K562 (cell line): ENCODE results near the gene SF3B3. TPM values are rescaled to one million over a fixed set of nuclear protein-coding genes. Genes with fewer than 3 reads are reported as not detected.

Experiments
- ATAC-seq: fragments of 200-7000 bp; cut with Tn5 transposase; 3 replicates; pipeline ENCODE4 v1.9.1; 2020; ENCODE audit warnings: moderate library complexity
- Bru-seq: library from RNA; stranded (reverse); fragments of 400-500 nt; gene quantifications from one replicate; lab custom pipeline; 2021; lab: Mats Ljungman, UMichigan
- BruChase-seq, 2 experiments: library from RNA; stranded (reverse); fragments of 400-500 nt; gene quantifications; one replicate each; lab custom pipeline; 2021; lab: Mats Ljungman, UMichigan
- BruUV-seq: library from RNA; stranded (reverse); fragments of 400-500 nt; replicated peaks from 2 replicates; lab custom pipeline; 2021; lab: Mats Ljungman, UMichigan
- CTCF ChIA-PET: fragments of 300-600 bp; formaldehyde crosslinking; extraction: SDS; loops from one replicate; lab custom pipeline; 2021; ENCODE audit warnings: low intra/inter-chr PET ratio; lab: Yijun Ruan, JAX
- POLR2A ChIA-PET: fragments of 300-600, 350-650 bp; sonication (Branson Sonifier 250); formaldehyde crosslinking; extraction: SDS; loops from one replicate; lab custom pipeline; 2021; ENCODE audit warnings: antibody characterized with exemption, inconsistent platforms; lab: Yijun Ruan, JAX
- DNase-seq, 4 experiments: peaks; one replicate each; pipeline versions ENCODE4 v3.0.0 to v3.0.0-alpha.2; 2011 to 2018; ENCODE audit warnings: low spot score in 3 of 4, mixed read lengths in 3 of 4; ENCODE audit errors: extremely low read depth in 1 of 4
- FAIRE-seq: peaks from 2 replicates; lab custom pipeline; 2011; peaks lifted over from hg19 to GRCh38; lab: Jason Lieb, UNC
- H2AFZ ChIP-seq: 2 replicates; pipeline ENCODE4 v1.6.0; 2011; ENCODE audit warnings: low read depth, low read length, control low read depth, inconsistent platforms
- H3K27ac ChIP-seq: fragments of 200-600 bp; 3 replicates; pipeline ENCODE4 v1.8.0; 2011; ENCODE audit warnings: low read depth, mild to moderate bottlenecking, control low read depth, inconsistent platforms, low read length, moderate library complexity, mixed read lengths; ENCODE audit errors: extremely low read depth
- H3K27me3 ChIP-seq, 2 experiments: fragments of 300-600 bp in 1 of 2; 2 replicates in 1 of 2; 3 replicates in 1 of 2; pipeline versions ENCODE4 v1.6.0 to v1.8.0; 2011; ENCODE audit warnings: inconsistent platforms in 2 of 2, low read length in 2 of 2, mild to moderate bottlenecking in 1 of 2, mixed read lengths in 1 of 2, moderate library complexity in 1 of 2; ENCODE audit not compliant: control insufficient read depth in 2 of 2, insufficient read depth in 2 of 2
- H3K36me3 ChIP-seq: fragments of 300-600 bp; 3 replicates; pipeline ENCODE4 v1.8.0; 2011; ENCODE audit warnings: mild to moderate bottlenecking, low read length, inconsistent platforms; ENCODE audit not compliant: control insufficient read depth, insufficient read depth
- H3K4me1 ChIP-seq, 2 experiments: fragments of 200-600 bp in 1 of 2; replicated peaks in 1 of 2; 2 replicates in 1 of 2; 3 replicates in 1 of 2; pipeline versions ENCODE4 v1.5.1 to v1.8.0; 2011; ENCODE audit warnings: inconsistent platforms in 2 of 2, low read length in 2 of 2, mild to moderate bottlenecking in 1 of 2, mixed read lengths in 1 of 2, moderate library complexity in 1 of 2; ENCODE audit not compliant: control insufficient read depth in 2 of 2, insufficient read depth in 2 of 2
- H3K4me2 ChIP-seq: 2 replicates; pipeline ENCODE4 v1.6.1; 2011; ENCODE audit warnings: low read length, control low read depth, inconsistent platforms, mixed read lengths; ENCODE audit not compliant: insufficient read depth
- H3K4me3 ChIP-seq: fragments of 200-600 bp; sonication (generic), shearing (Covaris generic); 2 replicates; pipeline ENCODE4 v1.5.1; 2016; ENCODE audit warnings: control low read depth, inconsistent platforms
- H3K79me2 ChIP-seq: fragments of 200-600 bp; 3 replicates; pipeline ENCODE4 v1.8.0; 2011; ENCODE audit warnings: low read length, inconsistent platforms; ENCODE audit not compliant: control insufficient read depth, insufficient read depth
- H3K9ac ChIP-seq, 2 experiments: 2 replicates each; pipeline versions ENCODE4 v1.6.0 to v1.6.1; 2011; ENCODE audit warnings: low read depth in 2 of 2, low read length in 2 of 2, control low read depth in 1 of 2, inconsistent platforms in 1 of 2, mild to moderate bottlenecking in 1 of 2, mixed read lengths in 1 of 2; ENCODE audit not compliant: insufficient read depth in 1 of 2
- H3K9me1 ChIP-seq: one replicate; pipeline ENCODE4 v1.6.0; 2011; ENCODE audit warnings: inconsistent platforms, mild to moderate bottlenecking, low read length, moderate library complexity; ENCODE audit not compliant: control insufficient read depth, insufficient read depth
- H3K9me3 ChIP-seq: replicated peaks from 2 replicates; pipeline ENCODE4 v1.5.1; 2011; ENCODE audit warnings: low read depth, low read length, inconsistent platforms; ENCODE audit not compliant: control insufficient read depth, insufficient read depth
- H4K20me1 ChIP-seq: replicated peaks from 2 replicates; pipeline ENCODE4 v1.6.1; 2011; ENCODE audit warnings: low read length, inconsistent platforms, mixed read lengths; ENCODE audit not compliant: control insufficient read depth, insufficient read depth
- NFATC3 ChIP-seq: fragments of 450-650 bp; IDR thresholded peaks from 2 replicates; pipeline ENCODE4 v1.6.1; 2017; ENCODE audit warnings: mild to moderate bottlenecking
- RB1 ChIP-seq: fragments of 450-650 bp; IDR thresholded peaks from 2 replicates; pipeline ENCODE4 v1.6.1; 2017; ENCODE audit warnings: low read depth, mild to moderate bottlenecking
- STAT5A ChIP-seq: IDR thresholded peaks from 2 replicates; pipeline ENCODE4 v1.6.1; 2012; ENCODE audit warnings: low read length, inconsistent platforms, borderline replicate concordance
- TAF1 ChIP-seq: IDR thresholded peaks from 2 replicates; pipeline ENCODE4 v1.6.1; 2011; ENCODE audit warnings: mild to moderate bottlenecking, low read length, moderate library complexity; ENCODE audit not compliant: insufficient read depth, control insufficient read depth, severe bottlenecking; ENCODE audit errors: extremely low read depth
- TCFL5 ChIP-seq: fragments of 250-450 bp; sonication (Bioruptor Pico); conservative IDR thresholded peaks from 2 replicates; pipeline ENCODE4 v1.6.1; 2021; ENCODE audit warnings: mild to moderate bottlenecking, moderate library complexity, matching md5 sums
- ZBTB8A ChIP-seq: fragments of 450-650 bp; IDR thresholded peaks from 2 replicates; pipeline ENCODE4 v1.6.1; 2018; ENCODE audit warnings: mild to moderate bottlenecking, moderate library complexity; ENCODE audit not compliant: partially characterized antibody
- WGBS: fragments of 100-300 bp; shearing (Covaris generic); methylation state at CpG from one replicate; pipeline ENCODE4 v1.1.6; 2016; ENCODE audit warnings: low coverage, mixed read lengths; ENCODE audit not compliant: insufficient coverage; ENCODE audit errors: missing lambda C conversion rate; 5-methylcytosine and 5-hydroxymethylcytosine counted together
- in situ Hi-C: fragments of 300-500 bp; cut with MboI; formaldehyde crosslinking; loops from 4 replicates; pipeline ENCODE4 v1.15.0; 2018; ENCODE audit warnings: inconsistent platforms, mixed read lengths
- intact Hi-C: fragments of 100-400 bp; cut with micrococcal nuclease; formaldehyde crosslinking; loops from 2 replicates; pipeline ENCODE4 v1.14.2; 2022
- long read RNA-seq, 3 experiments: library from polyadenylated mRNA in 2 of 3; library from RNA in 1 of 3; unstranded in 2 of 3; stranded (forward) in 1 of 3; transcript quantifications; one replicate each; pipeline ENCODE4 v2.0.0, GENCODE V29; 2019 to 2022
- polyA minus RNA-seq, 3 experiments: library from RNA; depleted of rRNA, polyadenylated mRNA; stranded (reverse); fragments of >200 nt; gene quantifications; 2 replicates each; pipeline ENCODE4 v1.2.3, GENCODE V29; 2011
- polyA plus RNA-seq, 8 experiments: library from polyadenylated mRNA; depleted of rRNA in 4 of 8; stranded (reverse) in 5 of 8; unstranded in 3 of 8; fragments of >200 nt; fragmentation: Nextera tagmentation in 2 of 8; fragmentation: Illumina TruSeq in 1 of 8; extraction: Ambion mirVana in 2 of 8; extraction: Trizol in 1 of 8; gene quantifications; 2 replicates each; pipeline versions ENCODE4 v1.2.1 to v1.2.3, GENCODE V29; 2011 to 2014; ENCODE audit warnings: inconsistent platforms in 1 of 8, missing spikeins in 1 of 8
- total RNA-seq, 7 experiments: library from RNA; depleted of rRNA in 6 of 7; stranded (reverse); fragments of >200 nt in 6 of 7; fragmentation: Illumina TruSeq in 2 of 7; extraction: Trizol in 2 of 7; gene quantifications; 2 replicates each; pipeline versions ENCODE4 v1.2.1 to v1.2.3, GENCODE V29; 2011 to 2021; ENCODE audit warnings: low replicate concordance in 1 of 7
- TF ChIP-seq, protein P1 (sequence below): fragments of 450-650 bp; IDR thresholded peaks from 2 replicates; pipeline ENCODE4 v1.6.1; 2017; ENCODE audit warnings: mild to moderate bottlenecking, moderate library complexity
- TF ChIP-seq, protein P2 (sequence below): sonication (generic); formaldehyde crosslinking; IDR thresholded peaks from 2 replicates; pipeline ENCODE4 v1.8.0; 2022; ENCODE audit warnings: mild to moderate bottlenecking, missing genetic modification reagents, borderline replicate concordance

SF3B3 gene
- total RNA-seq (2011; cell fraction: chromatin; rRNA removed; ENCODE audit: low replicate concordance): 616 and 628 TPM in 2 replicates
- 207 and 261 TPM in 2 replicates for total RNA-seq (2011; cell fraction: nucleolus; rRNA removed)
- total RNA-seq (2011; cell fraction: nucleoplasm; rRNA removed): 272 and 275 TPM in 2 replicates
- total RNA-seq (2014; rRNA removed) (98.9 and 208 TPM in 2 replicates), total RNA-seq (2014; rRNA removed; fragmentation: Illumina TruSeq; extraction: Trizol) (221 and 275 TPM in 2 replicates), total RNA-seq (2015; rRNA removed; fragmentation: Illumina TruSeq; extraction: Trizol) (252 and 265 TPM in 2 replicates), total RNA-seq (2021) (513 and 546 TPM in 2 replicates), polyA plus RNA-seq (2011; rRNA removed) (172 and 248 TPM in 2 replicates), polyA plus RNA-seq (2014; fragmentation: Illumina TruSeq; extraction: Trizol) (349 and 430 TPM in 2 replicates), polyA plus RNA-seq (2014; fragmentation: Nextera tagmentation; extraction: Ambion mirVana) (100 to 1,000 TPM; 209 to 414 TPM), polyA plus RNA-seq (2014; rRNA removed) (103 and 105 TPM in 2 replicates), polyA minus RNA-seq (2011; rRNA and poly(A)+ RNA removed) (327 and 380 TPM in 2 replicates), Bru-seq, nascent RNA (percentile 96 among the genes with signal in this experiment), BruChase-seq, experiment 1, labeled RNA remaining after a 2-hour chase (percentile 98 among the genes with signal in this experiment), BruChase-seq, experiment 2, labeled RNA remaining after a 6-hour chase (percentile 97 among the genes with signal in this experiment)
- 249 and 266 TPM in 2 replicates for polyA plus RNA-seq (2011; cell fraction: cytosol; rRNA removed)
- polyA plus RNA-seq (2011; cell fraction: nucleus; rRNA removed): 317 and 410 TPM in 2 replicates
- polyA plus RNA-seq (2012): 179 and 231 TPM in 2 replicates
- polyA minus RNA-seq (2011; cell fraction: cytosol; rRNA and poly(A)+ RNA removed): 234 and 252 TPM in 2 replicates
- 101 and 174 TPM in 2 replicates for polyA minus RNA-seq (2011; cell fraction: nucleus; rRNA and poly(A)+ RNA removed)
- long read RNA-seq, experiment 1, full-length matches to known transcripts: 179 of 749 reads
- long read RNA-seq, experiment 1, partial matches to known transcripts: 494 of 749 reads
- long read RNA-seq, experiment 1, other reads (novel, unspliced or antisense): 76 of 749 reads
- long read RNA-seq, experiment 2, full-length matches to known transcripts: 70 of 232 reads
- long read RNA-seq, experiment 2, partial matches to known transcripts: 92 of 232 reads
- long read RNA-seq, experiment 2, other reads (novel, unspliced or antisense): 70 of 232 reads
- long read RNA-seq, experiment 3, full-length matches to known transcripts: 28 of 51 reads
- long read RNA-seq, experiment 3, partial matches to known transcripts: 21 of 51 reads
- long read RNA-seq, experiment 3, other reads (novel, unspliced or antisense): 2 of 51 reads

DNA sequence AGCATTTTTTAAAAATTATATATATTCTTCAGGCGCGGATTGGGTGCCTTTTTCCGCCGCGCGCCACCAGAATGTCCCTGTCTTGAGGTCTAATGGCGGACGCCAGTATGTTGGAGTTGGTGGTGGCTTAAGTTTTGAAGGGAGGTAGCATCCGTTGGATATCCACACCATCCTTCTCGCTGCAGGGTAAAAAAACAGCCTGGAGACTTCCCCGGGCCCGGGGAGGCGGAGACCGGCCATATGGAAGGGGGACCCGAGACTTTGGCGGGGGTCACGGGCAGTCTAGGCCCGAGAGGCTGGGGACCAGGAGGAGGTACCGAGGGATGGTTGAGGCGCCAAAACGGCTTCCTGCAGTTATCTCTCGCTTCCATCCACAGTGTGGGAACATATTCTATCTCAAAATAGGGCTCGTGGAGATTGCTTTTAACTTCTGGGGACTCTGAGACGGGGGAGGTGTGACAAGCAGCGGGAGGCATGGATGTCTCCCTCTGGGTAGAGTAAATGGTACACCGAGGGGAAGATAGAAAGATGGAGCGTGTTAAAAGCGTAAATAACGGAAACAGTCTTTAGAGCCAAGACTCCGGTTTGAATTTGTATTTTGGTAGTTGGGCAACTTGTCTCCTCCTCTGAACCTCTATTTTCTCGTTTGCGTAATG lies at the start of gene SF3B3:
Gene SF3B3 (plus strand): TSS at position 74 of the 656 bp plus-strand sequence. CDS start 2,841 bp downstream, outside the sequence.
- Histone ChIP-seq H3K9me3 (no peaks in the 10 kb centered on the region), H3K4me1 (peaks cover 2 to 18% of the 10 kb centered on the region in 2 experiments; a peak in 4 of 5 replicates), H3K4me2 (peak within 1 kb of the TSS; percentile 89), H3K27ac (peak within 1 kb of the TSS; percentile 89), H4K20me1 (peaks cover 29% of the 10 kb centered on the region), H3K4me3 (peak within 1 kb of the TSS; percentile 75), H3K9me1 (no peaks in the 10 kb centered on the region), H3K36me3 (peaks cover 41% of the 10 kb centered on the region), H3K27me3 (no peaks in the 10 kb centered on the region), H3K9ac (peak within 1 kb of the TSS; percentile 90 to 95), H2AFZ (peak within 1 kb of the TSS; percentile 57), H3K79me2 (peaks cover 75% of the 10 kb centered on the region)
- FAIRE-seq: peak; percentile 35
- ChIA-PET CTCF (no interaction called here), POLR2A (interaction anchor here (0.8 to 3.1 kb wide), 15 partner anchors 10 to 177 kb away, joined by 3 to 14 read pairs (median 4); partner anchors contain the start of genes DDX19A and FCSK)
- intact Hi-C loops: loop anchor here (2.0 to 10.0 kb wide), 4 partner anchors 95 to 239 kb away; partner anchors contain the start of gene AARS1
- WGBS: 1% methylated on average over 32 of the region's 32 CpGs
- peak; percentile 78 to 84 (median 80) for DNase-seq
- in situ Hi-C loops: no loop called here
- peak; percentile 75 for ATAC-seq
- BruUV-seq: no TSS peak
- TF ChIP-seq, protein P1, sequence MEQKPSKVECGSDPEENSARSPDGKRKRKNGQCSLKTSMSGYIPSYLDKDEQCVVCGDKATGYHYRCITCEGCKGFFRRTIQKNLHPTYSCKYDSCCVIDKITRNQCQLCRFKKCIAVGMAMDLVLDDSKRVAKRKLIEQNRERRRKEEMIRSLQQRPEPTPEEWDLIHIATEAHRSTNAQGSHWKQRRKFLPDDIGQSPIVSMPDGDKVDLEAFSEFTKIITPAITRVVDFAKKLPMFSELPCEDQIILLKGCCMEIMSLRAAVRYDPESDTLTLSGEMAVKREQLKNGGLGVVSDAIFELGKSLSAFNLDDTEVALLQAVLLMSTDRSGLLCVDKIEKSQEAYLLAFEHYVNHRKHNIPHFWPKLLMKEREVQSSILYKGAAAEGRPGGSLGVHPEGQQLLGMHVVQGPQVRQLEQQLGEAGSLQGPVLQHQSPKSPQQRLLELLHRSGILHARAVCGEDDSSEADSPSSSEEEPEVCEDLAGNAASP: no peak
- TF ChIP-seq, protein P2, sequence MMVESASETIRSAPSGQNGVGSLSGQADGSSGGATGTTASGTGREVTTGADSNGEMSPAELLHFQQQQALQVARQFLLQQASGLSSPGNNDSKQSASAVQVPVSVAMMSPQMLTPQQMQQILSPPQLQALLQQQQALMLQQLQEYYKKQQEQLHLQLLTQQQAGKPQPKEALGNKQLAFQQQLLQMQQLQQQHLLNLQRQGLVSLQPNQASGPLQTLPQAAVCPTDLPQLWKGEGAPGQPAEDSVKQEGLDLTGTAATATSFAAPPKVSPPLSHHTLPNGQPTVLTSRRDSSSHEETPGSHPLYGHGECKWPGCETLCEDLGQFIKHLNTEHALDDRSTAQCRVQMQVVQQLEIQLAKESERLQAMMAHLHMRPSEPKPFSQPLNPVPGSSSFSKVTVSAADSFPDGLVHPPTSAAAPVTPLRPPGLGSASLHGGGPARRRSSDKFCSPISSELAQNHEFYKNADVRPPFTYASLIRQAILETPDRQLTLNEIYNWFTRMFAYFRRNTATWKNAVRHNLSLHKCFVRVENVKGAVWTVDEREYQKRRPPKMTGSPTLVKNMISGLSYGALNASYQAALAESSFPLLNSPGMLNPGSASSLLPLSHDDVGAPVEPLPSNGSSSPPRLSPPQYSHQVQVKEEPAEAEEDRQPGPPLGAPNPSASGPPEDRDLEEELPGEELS: 0 out of 2 replicates have a peak, but pooled peaks have one; percentile 34
- TF ChIP-seq STAT5A: 0 out of 2 replicates have a peak, but pooled peaks have one; percentile 11
- TF ChIP-seq TCFL5 (CRISPR knock-in tag): no peak
- TF ChIP-seq TAF1: peak; percentile 99
- TF ChIP-seq RB1: peak; percentile 85
- peak; percentile 52 for TF ChIP-seq ZBTB8A
- 0 out of 2 replicates have a peak, but pooled peaks have one; percentile 81 for TF ChIP-seq NFATC3
